ENCODE results near the gene RUSC1.

Gene RUSC1

GRCh38 chr1:155322953-155323728 is 2.4 kb downstream of the RUSC1 start:
- POLR2A ChIA-PET = interaction anchor here (0.6 to 4.4 kb wide), 18 partner anchors 10 to 286 kb away, joined by 3 to 32 read pairs (median 4); partner anchors contain the start of genes ASH1L, CLK2, ENTREP3 and FDPS
- Histone ChIP-seq H3K27ac (ENCODE audit: extremely low read depth, low read depth, low read length) (peak overlapping the region; percentile 85), H3K4me3 (ENCODE audit: low read depth, low read length) (peak overlapping the region; percentile 86), H3K9me3 (ENCODE audit: control insufficient read depth, insufficient read depth, low read depth, low read length) (no peaks in the 10 kb centered on the region), H3K36me3 (ENCODE audit: control insufficient read depth in 2 of 2, insufficient read depth in 1 of 2, low read length in 2 of 2) (peaks cover 8 to 62% of the 10 kb centered on the region in 2 experiments; a peak in 2 of 3 replicates), H3K4me1 (ENCODE audit: control insufficient read depth, insufficient read depth, low read length) (0 out of 2 replicates have a peak, but pooled peaks cover 3% of the 10 kb centered on the region)
- CTCF ChIA-PET = interaction anchor here (0.5 to 8.4 kb wide), 20 partner anchors 12 to 232 kb away, joined by 3 to 77 read pairs (median 3); partner anchors contain the start of genes HCN3, MTX1 and THBS3
- TF ChIP-seq ZNF600 (tag by site-specific recombination; IDR thresholded peaks at IDR 0.05) = peak; percentile 84
- no peak for TF ChIP-seq ZNF510 (tag by site-specific recombination; IDR thresholded peaks at IDR 0.05; ENCODE audit: insufficient replicate concordance)
- TF ChIP-seq ZNF768 (tag by site-specific recombination; IDR thresholded peaks at IDR 0.05) = no peak
- peak; percentile 42; the same call in 1 of the 2 replicates for TF ChIP-seq ZXDB (tag by site-specific recombination; IDR thresholded peaks at IDR 0.05)
- peak; percentile 78; the same call in 1 of the 2 replicates for TF ChIP-seq ZNF561 (tag by site-specific recombination; IDR thresholded peaks at IDR 0.05; ENCODE audit: borderline replicate concordance)
- TF ChIP-seq KLF10 (tag by site-specific recombination; IDR thresholded peaks at IDR 0.05) = peak; percentile 43; the same call in 1 of the 2 replicates
- TF ChIP-seq TSHZ1 (tag by site-specific recombination; IDR thresholded peaks at IDR 0.05; ENCODE audit: borderline replicate concordance) = no peak
- no peak for TF ChIP-seq ELK4 (IDR thresholded peaks at IDR 0.05; ENCODE audit: borderline replicate concordance, low read depth, low read length)
- no peak for TF ChIP-seq ZNF843 (tag by site-specific recombination; IDR thresholded peaks at IDR 0.05)
- TF ChIP-seq, protein P1, sequence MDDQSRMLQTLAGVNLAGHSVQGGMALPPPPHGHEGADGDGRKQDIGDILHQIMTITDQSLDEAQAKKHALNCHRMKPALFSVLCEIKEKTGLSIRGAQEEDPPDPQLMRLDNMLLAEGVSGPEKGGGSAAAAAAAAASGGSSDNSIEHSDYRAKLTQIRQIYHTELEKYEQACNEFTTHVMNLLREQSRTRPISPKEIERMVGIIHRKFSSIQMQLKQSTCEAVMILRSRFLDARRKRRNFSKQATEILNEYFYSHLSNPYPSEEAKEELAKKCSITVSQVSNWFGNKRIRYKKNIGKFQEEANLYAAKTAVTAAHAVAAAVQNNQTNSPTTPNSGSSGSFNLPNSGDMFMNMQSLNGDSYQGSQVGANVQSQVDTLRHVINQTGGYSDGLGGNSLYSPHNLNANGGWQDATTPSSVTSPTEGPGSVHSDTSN (CRISPR knock-in tag; IDR thresholded peaks at IDR 0.05) = no peak
- TF ChIP-seq ZNF621 (tag by site-specific recombination; IDR thresholded peaks at IDR 0.05) = no peak
- TF ChIP-seq ZNF248 (tag by site-specific recombination; IDR thresholded peaks at IDR 0.05) = no peak
- TF ChIP-seq MYNN (tag by site-specific recombination; IDR thresholded peaks at IDR 0.05; ENCODE audit: borderline replicate concordance) = no peak
- no peak for TF ChIP-seq ZNF26 (tag by site-specific recombination; IDR thresholded peaks at IDR 0.05)
- TF ChIP-seq, protein P2, sequence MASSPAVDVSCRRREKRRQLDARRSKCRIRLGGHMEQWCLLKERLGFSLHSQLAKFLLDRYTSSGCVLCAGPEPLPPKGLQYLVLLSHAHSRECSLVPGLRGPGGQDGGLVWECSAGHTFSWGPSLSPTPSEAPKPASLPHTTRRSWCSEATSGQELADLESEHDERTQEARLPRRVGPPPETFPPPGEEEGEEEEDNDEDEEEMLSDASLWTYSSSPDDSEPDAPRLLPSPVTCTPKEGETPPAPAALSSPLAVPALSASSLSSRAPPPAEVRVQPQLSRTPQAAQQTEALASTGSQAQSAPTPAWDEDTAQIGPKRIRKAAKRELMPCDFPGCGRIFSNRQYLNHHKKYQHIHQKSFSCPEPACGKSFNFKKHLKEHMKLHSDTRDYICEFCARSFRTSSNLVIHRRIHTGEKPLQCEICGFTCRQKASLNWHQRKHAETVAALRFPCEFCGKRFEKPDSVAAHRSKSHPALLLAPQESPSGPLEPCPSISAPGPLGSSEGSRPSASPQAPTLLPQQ (tag by site-specific recombination; IDR thresholded peaks at IDR 0.05) = peak; percentile 82
- no peak for TF ChIP-seq ZNF146 (tag by site-specific recombination; IDR thresholded peaks at IDR 0.05)
- no peak; the same call in 1 of the 2 replicates for TF ChIP-seq ZNF449 (tag by site-specific recombination; IDR thresholded peaks at IDR 0.05)
- TF ChIP-seq ZNF580 (tag by site-specific recombination; IDR thresholded peaks at IDR 0.05) = peak; percentile 49; the same call in 1 of the 2 replicates
- TF ChIP-seq, protein P3, sequence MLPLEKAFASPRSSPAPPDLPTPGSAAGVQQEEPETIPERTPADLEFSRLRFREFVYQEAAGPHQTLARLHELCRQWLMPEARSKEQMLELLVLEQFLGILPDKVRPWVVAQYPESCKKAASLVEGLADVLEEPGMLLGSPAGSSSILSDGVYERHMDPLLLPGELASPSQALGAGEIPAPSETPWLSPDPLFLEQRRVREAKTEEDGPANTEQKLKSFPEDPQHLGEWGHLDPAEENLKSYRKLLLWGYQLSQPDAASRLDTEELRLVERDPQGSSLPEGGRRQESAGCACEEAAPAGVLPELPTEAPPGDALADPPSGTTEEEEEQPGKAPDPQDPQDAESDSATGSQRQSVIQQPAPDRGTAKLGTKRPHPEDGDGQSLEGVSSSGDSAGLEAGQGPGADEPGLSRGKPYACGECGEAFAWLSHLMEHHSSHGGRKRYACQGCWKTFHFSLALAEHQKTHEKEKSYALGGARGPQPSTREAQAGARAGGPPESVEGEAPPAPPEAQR (tag by site-specific recombination; IDR thresholded peaks at IDR 0.05) = no peak
- TF ChIP-seq MEIS1 (CRISPR knock-in tag; IDR thresholded peaks at IDR 0.05; ENCODE audit: borderline replicate concordance) = no peak
- TF ChIP-seq ZSCAN30 (tag by site-specific recombination; IDR thresholded peaks at IDR 0.05) = peak; percentile 94
